Heart left ventricle (tissue), 13 donors: ENCODE data around the gene AMMECR1.

Experiments
- POLR2A ChIP-seq, 2 donors: fragments of 450-650 bp; IDR thresholded peaks; one replicate each; pipeline ENCODE4 v1.6.1; 2017; ENCODE audit warnings: antibody characterized with exemption in 2 of 2, mild to moderate bottlenecking in 2 of 2, moderate library complexity in 2 of 2
- TF ChIP-seq, protein P1 (sequence below), 12 donors: fragments of 200-600 bp; sonication (generic) in 4 of 12; IDR thresholded peaks; one replicate each; pipeline versions ENCODE4 v1.5.0 to v1.8.0; 2018 to 2022; ENCODE audit warnings: antibody characterized with exemption in 12 of 12, mild to moderate bottlenecking in 5 of 12
- donor health status: ischemic (EF 13 %, LVEDD 7.1; RV severe dilation, severe dysfunction).
- donor health status: DM: no; HTN: yes; CAD: no.
- donor health status: DM: no; HTN: no; CAD: no.
- donor health status: ischemic (EF 25% LVEDD 6.9; RV normal size, moderate dysfunction).
- donor health status: ischemic (EF 25% LVEDD 5.7; RV mildly dilated, moderate dysfunction).
- donor health status: ischemic (EF 35%, LVEDD 5.7; RV mildly dilated, moderate dysfunction).
- donor health status: nonischemic (EF 11% LVEDD 7.7; RV severe dilation, severe dysfunction).
- donor health status: DM: yes; HTN: yes; CAD: no.
- donor health status: PGD.
- donor health status: ischemic (EF 29% LVEDD 5.4; RV normal size, mild dysfunction).
- donor health status: nonischemic (EF 23%, LVEDD 6.1; RV moderate dilation, normal function).

GRCh38 chrX:110280954-110281353 lies 36.9 kb downstream of the AMMECR1 start:
- TF ChIP-seq, protein P1, sequence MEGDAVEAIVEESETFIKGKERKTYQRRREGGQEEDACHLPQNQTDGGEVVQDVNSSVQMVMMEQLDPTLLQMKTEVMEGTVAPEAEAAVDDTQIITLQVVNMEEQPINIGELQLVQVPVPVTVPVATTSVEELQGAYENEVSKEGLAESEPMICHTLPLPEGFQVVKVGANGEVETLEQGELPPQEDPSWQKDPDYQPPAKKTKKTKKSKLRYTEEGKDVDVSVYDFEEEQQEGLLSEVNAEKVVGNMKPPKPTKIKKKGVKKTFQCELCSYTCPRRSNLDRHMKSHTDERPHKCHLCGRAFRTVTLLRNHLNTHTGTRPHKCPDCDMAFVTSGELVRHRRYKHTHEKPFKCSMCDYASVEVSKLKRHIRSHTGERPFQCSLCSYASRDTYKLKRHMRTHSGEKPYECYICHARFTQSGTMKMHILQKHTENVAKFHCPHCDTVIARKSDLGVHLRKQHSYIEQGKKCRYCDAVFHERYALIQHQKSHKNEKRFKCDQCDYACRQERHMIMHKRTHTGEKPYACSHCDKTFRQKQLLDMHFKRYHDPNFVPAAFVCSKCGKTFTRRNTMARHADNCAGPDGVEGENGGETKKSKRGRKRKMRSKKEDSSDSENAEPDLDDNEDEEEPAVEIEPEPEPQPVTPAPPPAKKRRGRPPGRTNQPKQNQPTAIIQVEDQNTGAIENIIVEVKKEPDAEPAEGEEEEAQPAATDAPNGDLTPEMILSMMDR (IDR thresholded peaks at IDR 0.05), result no peak
- no peak for TF ChIP-seq POLR2A (IDR thresholded peaks at IDR 0.05)
